D721Med (cell line): ENCODE results near the gene ARL5C.

ENCODE experiments used
- DNase-seq: peaks from one replicate; pipeline ENCODE4 v3.0.0; 2011; ENCODE audit warnings: low spot score; ENCODE audit not compliant: insufficient read length
- FAIRE-seq: peaks from 2 replicates; lab custom pipeline; 2011; peaks lifted over from hg19 to GRCh38; lab: Jason Lieb, UNC
- CTCF ChIP-seq: IDR thresholded peaks from 2 replicates; pipeline ENCODE4 v1.5.1; 2012; ENCODE audit warnings: mild to moderate bottlenecking, control low read depth; ENCODE audit not compliant: insufficient read depth; ENCODE audit errors: missing control alignments

The ARL5C gene

GRCh38 chr17:39150104-39150634 is 15.8 kb downstream of the ARL5C start:
- FAIRE-seq (no peak), DNase-seq (no peak)
- TF ChIP-seq CTCF = no peak

GRCh38 chr17:39147221-39148185 is 18.5 kb downstream of the ARL5C start:
- FAIRE-seq = no peak
- TF ChIP-seq CTCF = no peak

GRCh38 chr17:39146273-39146672 is 19.7 kb downstream of the ARL5C start:
- DNase-seq (no peak), FAIRE-seq (no peak)
- no peak for TF ChIP-seq CTCF

More at GRCh38 chr17:39147221-39148185, 18.5 kb downstream of the ARL5C start:
- no peak for DNase-seq

- no peak for DNase-seq
- no peak for FAIRE-seq
- TF ChIP-seq CTCF = no peak
Observed at GRCh38 chr17:39145143-39145542, 20.8 kb downstream of the ARL5C start.

GRCh38 chr17:39144416-39144840 is 21.5 kb downstream of the ARL5C start:
- FAIRE-seq (no peak), DNase-seq (no peak)
- no peak for TF ChIP-seq CTCF

- no peak for TF ChIP-seq CTCF
- FAIRE-seq = no peak
- DNase-seq = no peak
Observed at GRCh38 chr17:39143552-39144093, 22.3 kb downstream of the ARL5C start.
